ENCODE data around the gene FGF12. TPM values are rescaled to one million over a fixed set of nuclear protein-coding genes. Genes with fewer than 3 reads are reported as not detected.

FGF12 gene
- total RNA-seq, 1 donor from 2014 or later, result 2.1 TPM

DNA sequence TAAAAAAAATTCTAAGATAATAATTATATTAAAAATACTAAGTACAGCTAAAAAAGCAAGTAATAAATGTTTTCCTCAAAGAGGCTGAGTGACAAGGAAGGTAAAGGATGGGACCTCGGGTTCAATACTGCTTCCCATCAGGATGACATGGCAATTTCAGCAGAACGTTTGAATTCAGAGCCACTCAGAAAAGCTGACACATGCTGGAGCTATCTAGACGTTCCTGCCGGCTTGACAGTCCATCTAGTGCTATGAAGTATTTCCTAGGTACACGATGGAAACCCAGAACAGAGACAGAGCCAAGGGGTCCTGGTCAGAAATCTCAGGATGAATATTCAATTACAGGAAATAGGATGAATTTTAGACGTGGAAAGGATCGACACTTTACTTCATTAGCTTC, 361.8 kb downstream of the FGF12 start:
- no peak for DNase-seq (ENCODE audit: extremely low read depth, low read depth, low spot score)

DNA sequence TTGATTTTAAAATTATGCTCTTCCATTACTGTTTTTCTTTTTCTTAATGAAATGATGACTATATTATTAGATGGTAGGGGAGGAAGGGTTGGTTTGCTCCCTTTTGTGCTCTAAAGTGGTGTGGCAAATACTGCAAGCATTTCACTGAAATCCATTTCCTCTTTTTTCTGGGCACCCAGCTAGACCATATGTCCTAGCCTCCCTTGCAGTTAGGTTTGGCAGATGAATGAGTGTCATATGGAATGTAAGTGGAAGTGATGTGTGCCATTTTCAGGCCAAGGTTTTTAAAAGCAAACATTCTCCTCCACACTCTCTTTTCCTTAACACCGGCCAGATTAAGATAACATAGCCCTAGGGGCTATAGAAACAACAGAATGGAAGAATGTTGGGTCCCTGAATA, 363.0 kb downstream of the FGF12 start:
- no peak for DNase-seq (ENCODE audit: extremely low read depth, low read depth, low spot score)

DNA sequence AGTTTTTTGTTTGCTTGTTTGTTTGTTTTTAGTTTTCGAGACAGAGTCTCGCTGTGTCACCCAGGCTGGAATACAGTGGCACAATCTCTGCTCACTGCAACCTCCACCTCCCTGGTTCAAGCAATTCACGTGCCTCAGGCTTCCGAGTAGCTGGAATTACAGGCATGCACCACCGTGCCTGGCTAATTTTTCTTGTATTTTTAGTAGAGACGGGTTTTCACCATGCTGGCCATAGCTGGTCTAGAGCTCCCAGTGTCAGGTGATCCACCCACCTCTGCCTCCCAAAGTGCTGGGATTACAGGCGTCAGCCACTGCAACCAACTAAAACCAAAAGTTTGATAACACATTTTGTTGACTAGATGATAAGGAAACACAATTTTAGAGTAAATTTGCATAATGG, 372.7 kb downstream of the FGF12 start:
- no peak for DNase-seq (ENCODE audit: extremely low read depth, low read depth, low spot score)

DNA sequence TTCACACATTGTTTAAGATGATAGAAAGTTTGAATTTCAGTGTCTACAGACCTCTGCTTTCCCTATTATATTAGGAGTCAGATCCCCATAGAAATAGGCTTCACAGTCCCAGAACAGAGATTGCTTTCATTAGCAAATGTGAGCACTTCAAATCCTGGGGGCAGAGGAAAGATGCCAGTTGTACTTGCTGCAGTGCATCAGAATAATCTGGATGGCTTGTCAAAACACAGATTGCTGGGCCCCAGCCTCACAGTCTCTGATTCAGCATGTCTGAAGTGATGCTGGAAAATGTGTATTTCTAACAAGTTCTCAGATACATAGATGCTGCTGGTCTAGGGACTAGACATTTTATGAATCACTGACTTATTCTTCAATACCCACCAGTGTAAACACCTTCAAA, 375.2 kb downstream of the FGF12 start:
- DNase-seq (ENCODE audit: extremely low read depth, low read depth, low spot score), result no peak

DNA sequence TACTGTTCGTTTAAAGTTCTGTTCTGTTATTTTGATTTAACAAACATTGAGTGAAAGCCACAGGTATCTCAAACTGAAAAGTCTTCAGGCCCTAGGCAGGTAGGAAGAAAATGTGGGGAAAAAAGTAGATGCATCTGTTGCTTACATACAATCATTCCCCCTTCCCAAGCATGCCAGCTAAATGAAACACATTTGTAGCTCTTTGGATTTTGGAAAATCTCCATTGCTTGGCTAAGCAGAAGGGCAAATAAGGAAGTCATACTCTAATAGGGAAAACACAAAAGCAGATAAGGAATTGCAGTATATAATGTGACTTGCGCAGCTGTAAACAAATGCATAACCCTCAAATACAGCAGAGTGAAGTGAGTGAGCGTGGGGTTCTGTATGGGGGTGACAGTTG, 375.9 kb downstream of the FGF12 start:
- no peak for DNase-seq (ENCODE audit: extremely low read depth, low read depth, low spot score)

DNA sequence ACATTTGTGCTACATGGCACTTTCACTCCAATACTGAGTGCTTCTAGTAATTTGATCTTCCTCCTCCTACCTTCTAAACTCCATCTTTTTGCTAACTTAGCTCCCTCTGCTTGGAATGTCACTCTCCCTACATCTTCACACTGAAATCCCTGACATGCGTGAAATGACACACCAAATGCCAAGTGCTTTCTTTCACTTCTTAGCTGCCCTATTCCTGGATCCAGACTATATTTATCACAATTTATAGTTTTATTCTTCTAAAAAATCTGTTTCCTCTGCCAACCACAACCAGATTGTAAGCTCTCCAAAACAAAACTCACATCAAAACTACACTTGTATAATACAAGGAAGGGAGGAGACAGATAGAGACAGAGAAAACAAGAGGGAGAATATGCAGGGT, 387.3 kb downstream of the FGF12 start:
- DNase-seq (ENCODE audit: extremely low read depth, low read depth, low spot score), result no peak

DNA sequence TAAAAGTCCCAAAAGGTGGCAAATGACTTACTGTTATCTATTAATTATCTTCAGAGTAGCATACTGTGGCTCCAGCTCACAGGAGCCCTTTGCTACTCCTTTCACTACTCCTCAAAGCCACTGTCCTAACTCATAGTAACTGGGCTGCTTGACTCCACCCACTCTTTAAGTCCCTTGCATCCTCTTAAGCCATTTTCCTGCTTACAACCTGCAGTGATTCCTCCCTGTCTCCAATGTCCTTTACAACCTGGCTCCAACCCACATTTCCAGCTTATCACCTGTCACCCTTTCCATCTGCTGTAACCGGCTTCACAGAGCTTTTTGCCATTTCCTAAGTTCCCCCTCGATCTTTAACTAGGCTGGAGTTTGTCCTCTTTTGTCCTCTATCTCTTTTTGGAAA, 388.1 kb downstream of the FGF12 start:
- DNase-seq (ENCODE audit: extremely low read depth, low read depth, low spot score), result no peak

DNA sequence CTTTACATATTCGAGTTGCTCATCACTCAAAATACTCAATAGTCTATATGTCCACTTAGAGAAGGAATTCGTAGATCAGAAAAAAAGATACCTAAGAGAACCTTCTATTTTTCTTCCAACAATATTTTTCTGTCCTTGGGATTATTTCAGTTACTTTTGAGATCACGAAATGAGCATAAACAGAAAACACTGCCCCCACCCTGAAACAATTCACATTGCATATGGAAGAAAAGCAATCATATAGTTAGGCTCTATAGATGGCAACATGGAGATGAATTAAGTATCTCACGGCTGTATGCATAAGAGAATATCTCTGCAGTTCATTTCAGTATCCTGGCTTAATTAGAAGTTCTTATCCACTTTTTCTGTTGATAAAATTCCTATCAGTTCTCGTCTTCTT, 391.1 kb downstream of the FGF12 start:
- DNase-seq (ENCODE audit: extremely low read depth, low read depth, low spot score), result no peak

DNA sequence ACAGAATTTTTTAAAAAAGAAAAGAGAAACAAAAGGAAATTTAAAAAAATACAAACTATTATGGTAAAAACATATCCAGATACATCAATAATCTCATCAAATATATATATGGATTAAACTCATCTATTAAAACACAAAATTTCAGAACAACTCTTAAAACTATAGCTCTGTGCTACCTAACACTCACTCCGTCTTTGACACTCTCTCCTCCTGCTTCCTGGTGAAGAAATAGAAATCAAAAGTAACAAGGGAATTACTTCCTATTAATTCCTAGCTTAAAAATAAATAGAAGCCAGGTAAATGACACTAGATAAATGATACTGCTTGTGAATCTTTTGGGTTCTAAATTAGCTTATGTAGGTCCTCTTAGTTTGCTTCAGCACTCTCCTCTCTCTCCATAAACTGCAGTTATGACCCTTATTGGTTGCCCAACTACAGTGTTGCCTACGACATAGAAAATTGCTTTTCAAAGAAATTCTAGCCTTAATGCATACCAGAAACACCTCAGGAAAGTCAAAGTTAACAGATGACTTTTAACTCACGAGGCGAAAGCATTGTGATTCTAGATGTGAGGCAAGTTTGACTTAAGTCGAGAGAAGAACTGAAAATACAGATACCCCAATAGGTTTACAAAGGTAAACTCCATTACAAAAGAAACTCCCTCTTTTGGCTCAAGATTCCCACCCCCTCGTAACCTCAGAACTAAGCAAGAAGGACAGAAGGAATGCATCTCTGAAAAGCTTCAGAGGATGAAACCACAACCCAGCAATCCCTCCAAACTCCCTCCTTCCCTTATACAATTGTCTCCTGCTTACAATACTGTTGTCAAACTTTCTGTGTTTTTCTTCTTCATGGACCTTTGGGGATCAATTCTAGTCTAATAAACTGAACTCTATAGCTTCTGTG, 394.7 kb downstream of the FGF12 start:
- no peak for DNase-seq (ENCODE audit: extremely low read depth, low read depth, low spot score)

DNA sequence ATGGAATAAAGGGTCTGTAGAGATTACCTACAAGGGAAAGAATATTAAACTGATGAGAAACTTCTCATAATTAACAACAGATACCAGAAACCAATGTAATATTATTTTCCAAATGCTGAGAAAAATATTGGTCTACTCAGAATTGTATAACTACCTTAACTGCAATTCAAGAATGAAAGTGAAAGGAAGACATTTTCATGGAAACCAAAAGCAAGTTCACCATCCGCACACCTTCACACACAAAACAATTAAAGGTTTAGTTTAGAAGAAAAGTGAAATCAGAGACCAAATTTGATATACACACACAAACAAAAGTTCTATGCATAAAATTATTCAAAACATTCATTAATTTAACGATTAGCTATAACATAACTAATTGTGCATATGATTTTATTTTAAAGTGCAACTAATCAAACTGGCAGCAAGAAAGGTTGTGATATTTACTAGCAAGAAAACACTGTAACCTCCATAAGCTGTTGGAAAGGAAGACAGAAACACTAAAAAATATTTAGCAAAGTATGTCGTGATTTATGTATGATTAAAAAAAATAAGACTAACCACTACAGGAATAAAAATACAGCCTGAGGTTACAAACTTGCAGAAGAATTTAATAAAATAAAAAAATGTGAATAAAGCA, 395.5 kb downstream of the FGF12 start:
- no peak for DNase-seq (ENCODE audit: extremely low read depth, low read depth, low spot score)

DNA sequence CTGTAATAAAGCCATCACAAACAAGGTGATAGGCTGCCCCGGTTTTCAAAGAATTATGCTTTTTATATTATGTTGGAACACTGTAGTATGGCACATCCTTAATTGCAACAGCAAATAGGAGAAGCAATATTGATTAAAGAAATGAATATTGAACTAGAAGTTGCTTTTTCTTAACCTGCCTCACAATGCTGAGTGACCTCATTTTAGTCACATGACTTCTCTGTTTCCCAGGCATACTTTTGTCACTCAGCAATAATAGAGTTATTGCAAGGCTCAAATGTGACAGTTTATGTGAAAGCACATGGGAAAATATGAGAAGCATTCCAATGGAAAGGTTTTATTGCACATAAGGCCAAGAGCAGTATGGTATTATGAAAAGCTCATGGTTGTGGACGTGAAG, 400.7 kb downstream of the FGF12 start:
- DNase-seq (ENCODE audit: extremely low read depth, low read depth, low spot score), result no peak

DNA sequence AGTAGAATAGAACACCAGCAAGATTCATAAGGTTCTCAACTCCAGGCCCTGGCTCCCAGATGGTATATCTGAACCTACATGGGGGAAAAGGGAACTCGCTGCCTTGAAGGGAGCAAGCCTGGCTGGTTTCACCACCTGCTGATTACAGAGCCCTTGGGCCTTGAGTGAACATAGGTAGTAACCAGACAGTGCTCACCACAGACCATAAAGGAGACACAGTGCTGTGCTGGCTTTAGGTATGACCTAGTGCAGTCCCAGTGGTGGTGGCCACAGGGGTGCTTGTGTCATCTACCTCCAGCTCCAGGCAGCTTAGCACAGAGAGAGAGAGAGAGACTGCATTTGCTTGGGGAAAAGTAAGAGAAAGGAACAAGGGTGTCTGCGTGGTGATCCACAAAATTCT, 409.8 kb downstream of the FGF12 start:
- no peak for DNase-seq (ENCODE audit: extremely low read depth, low read depth, low spot score)

DNA sequence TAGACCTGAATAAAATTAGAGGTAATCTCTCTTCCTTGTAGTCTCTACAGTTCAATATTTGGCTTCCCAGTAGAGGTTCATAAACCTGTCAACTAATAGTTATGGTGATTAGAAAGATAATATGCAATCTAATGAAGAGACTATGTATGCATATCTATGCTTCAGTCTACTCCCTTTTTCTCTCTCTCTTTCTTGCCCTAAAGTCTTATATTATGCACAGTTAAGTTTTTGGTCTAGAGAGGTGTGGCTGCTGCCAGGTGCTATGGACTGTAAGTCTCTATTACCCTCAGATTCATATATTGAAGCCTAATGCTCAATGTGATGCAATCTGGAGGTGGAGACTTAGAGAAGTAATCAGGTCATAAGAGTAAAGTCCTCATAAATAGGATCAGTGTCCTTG, 413.7 kb downstream of the FGF12 start:
- DNase-seq (ENCODE audit: extremely low read depth, low read depth, low spot score), result no peak

DNA sequence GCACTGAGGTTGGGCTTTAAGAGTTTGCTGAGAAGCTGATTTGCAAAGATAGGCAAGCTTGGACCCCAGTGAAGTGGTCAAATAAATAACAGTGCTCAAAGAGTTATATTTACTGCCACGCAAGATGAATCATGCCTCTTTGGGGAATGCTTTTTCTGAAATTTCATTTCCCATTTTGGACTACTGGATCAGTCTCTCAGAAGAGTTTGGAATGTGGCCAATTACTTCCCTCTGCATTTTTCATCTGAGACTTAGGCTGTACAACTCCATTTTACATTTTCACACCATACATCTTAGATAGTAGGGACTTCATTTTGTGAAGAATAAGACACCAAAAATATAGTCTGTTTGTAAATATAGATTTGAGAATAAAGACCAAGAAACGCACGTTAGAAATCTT, 419.7 kb downstream of the FGF12 start:
- no peak for DNase-seq (ENCODE audit: extremely low read depth, low read depth, low spot score)

DNA sequence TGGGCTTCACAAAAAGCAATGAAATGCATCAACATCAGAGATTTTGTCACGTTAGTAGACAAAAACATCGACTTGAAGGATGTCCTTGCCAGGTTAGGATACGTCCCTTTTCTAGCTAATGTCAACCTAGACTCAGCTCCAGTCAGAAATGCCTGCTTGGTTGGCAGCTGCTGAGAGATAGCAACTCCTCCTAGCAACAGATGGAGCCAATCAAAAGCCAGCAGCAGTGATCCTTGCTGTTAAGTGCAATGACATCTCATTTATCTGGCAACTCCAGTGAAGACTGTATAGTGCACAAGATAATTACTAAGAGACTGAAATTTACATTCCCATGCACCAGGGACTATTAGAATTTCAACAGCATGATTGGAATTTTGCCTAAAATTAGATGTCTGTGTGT, 424.1 kb downstream of the FGF12 start:
- no peak for DNase-seq (ENCODE audit: extremely low read depth, low read depth, low spot score)

DNA sequence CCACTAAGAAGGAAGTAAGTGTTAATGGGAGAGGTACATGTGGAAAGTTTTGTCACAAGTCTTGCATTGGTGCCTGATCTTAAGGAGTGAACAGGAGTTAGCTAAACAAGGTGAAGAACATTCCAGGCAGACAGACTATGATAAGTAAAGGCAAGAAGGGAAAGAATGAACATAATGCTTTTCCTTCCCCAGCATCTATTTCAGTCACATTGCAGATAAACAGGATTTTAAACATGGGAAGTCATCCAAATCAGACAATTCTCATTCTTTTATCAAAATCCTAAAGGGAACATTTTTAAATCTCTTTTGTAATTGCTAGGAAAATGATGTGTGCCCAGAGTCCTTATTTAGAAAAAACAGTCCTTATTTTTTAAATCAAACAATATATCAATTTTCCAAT, 424.6 kb downstream of the FGF12 start:
- DNase-seq (ENCODE audit: extremely low read depth, low read depth, low spot score), result no peak

DNA sequence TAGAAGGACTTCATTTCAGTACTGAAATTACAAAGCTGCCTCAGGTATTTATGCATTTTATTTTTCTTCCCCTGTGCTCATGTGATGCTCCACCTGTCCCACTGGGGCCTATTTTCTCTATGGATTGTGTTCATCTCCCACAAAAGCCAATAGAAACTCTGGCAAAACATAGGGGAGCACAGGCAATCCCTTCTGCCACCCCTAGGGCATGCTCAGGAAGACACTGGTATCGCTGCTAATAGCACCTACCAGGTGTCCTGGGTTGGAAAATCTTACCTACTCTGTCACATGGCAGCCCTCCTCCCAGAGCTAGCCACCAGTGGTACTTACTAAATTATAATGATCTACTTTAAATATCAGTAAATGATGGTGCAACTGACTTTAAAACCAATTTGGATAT, 427.4 kb downstream of the FGF12 start:
- DNase-seq (ENCODE audit: extremely low read depth, low read depth, low spot score), result no peak

DNA sequence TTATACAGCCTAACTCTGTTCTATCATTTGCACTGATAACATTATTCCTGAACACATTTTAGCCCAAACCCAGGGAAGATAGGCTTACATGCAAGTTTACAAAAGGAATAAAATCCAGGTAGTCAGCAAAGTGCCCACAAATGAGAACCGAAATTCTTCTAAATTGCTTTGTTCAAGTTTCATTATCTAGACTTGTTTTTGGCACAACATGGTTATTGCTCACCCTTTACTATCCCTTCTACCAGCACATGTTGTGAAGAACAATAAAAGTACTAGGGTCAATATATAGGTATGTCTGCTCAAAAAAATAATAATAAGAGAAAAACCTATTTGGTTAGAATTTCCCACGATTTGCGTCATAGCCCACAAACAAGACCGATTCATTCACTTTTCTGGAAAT, 430.5 kb downstream of the FGF12 start:
- no peak for DNase-seq (ENCODE audit: extremely low read depth, low read depth, low spot score)

DNA sequence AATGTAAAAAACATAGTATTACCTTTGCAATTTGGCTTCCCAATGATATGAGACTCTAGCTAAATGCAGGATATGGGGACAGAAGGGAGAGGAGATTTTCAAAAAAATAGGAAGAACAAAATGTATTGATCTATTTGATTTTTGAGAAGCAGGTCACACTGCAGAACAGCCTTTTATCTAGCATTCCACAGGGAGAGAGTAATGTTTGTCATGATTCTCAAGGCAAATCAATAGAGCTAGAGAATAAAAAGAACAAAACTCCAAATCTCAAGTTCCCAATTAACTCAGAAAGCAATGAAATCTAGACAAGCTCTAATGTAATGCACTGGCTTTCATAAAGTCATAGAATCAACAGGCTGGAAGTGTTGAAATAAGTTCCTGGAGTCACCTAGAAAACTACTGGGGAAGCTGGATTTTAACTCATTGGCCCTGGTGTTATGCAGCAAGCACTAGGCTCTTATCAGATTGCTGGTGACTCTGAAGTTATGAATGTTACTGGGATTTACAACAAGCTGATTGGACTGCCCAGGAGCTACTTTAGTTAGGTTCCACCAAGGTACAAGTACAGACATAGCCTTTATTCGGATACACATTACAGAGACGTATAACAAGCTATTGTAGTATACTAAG, 442.8 kb downstream of the FGF12 start:
- no peak for DNase-seq (ENCODE audit: extremely low read depth, low read depth, low spot score)

DNA sequence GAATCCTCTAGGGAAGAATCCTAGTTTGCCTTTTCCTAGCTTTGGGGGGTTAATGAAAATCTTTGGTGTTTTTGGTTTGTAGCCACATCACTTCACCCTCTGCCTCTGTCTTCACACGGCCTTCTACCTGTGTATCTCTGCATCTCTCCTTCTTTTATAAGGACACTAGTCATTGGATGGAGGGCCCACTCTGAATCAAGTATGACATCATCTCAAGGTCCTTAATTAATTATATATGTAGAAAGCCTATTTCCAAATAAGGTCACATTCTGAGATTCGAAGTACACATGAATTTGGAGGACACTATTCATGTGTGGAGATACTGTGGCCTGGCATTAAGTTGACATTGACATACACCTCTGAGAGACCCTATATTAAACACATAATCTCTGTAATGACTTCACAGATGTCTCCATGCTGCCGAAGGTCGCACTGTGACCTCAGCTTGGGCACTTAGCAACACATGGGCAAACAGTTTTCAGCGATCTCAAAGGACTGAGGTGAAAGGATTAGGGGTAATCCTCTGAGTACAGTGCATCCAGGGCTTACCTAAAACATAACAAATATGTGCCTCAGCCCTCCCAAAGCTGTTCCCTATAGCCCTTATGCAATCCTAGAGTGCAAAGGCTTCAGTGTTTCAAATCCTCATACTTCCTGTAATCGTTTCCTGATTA, 446.0 kb downstream of the FGF12 start:
- DNase-seq (ENCODE audit: extremely low read depth, low read depth, low spot score), result no peak

DNA sequence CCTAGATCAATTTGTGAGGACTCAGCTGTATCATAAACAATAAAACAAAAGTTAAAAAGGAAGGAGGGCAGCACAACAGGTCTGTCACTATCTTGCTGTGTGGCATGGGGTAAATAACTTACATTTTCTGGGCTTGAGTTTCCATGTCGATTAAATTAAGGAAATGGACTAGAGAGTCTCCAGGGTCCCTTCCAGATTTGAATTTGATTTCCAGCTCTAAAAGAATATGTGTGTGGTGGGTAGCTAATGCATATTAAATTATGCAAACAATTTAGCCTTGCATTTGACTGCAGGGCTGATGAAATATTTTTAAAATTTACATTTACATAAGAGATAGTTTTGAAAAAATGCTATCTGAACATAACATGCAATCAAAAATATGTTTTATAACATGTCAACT, 447.7 kb downstream of the FGF12 start:
- no peak for DNase-seq (ENCODE audit: extremely low read depth, low read depth, low spot score)
